Measurements from ENCODE around the gene PTRH1. TPM values are rescaled to one million over a fixed set of nuclear protein-coding genes. Genes with fewer than 3 reads are reported as not detected.

The PTRH1 gene
- total and polyA plus RNA-seq, 2 of the 4 experiments (the other 2 are of a cell fraction), result 5.4 to 14.8 TPM

DNA sequence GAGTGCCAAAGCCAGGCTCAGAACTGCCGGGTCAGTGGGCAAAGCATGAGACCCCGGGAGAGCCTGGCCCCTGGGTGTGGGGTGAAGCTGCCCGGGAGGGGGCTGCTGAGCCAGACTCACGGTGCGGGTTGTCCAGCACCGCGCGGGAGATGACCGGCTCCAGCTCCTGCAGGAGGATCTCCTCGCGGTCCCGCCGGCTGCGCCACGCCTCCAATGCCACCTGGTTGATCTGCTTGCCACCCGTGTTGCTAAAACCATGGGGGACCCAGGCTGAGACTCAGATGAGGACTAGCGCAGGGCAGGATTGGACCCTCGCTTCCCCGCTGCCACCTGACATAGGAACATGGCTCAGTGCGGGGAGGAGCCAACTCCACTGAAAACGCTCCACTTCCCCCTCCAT lies 17.0 kb upstream of the PTRH1 start:
- H2BK15ac ChIP-seq (ENCODE audit: low read depth, low read length), result no peak overlapping the region
- H4K8ac ChIP-seq (ENCODE audit: low read depth in 2 of 2, low read length in 2 of 2), result no peak overlapping the region
- no peak overlapping the region for H3K9ac ChIP-seq (ENCODE audit: low read depth, low read length)
- peaks cover 6% of the 10 kb centered on the region for H3K4me1 ChIP-seq (ENCODE audit: control insufficient read depth, insufficient read depth, low read length)
- H2AK9ac ChIP-seq (replicated peaks; ENCODE audit: low read depth, low read length, poor library complexity), result no peak overlapping the region
- no peak overlapping the region for H3K23ac ChIP-seq (ENCODE audit: low read depth, low read length)
- 0 out of 2 replicates have a peak, but pooled peaks cover 3% of the 10 kb centered on the region for H3K27me3 ChIP-seq (ENCODE audit: control insufficient read depth, insufficient read depth, low read length)
- no peak overlapping the region for H3K4ac ChIP-seq (ENCODE audit: low read depth, low read length)
- no peak overlapping the region for H2BK5ac ChIP-seq (ENCODE audit: low read depth, low read length, poor library complexity, severe bottlenecking)
- TF ChIP-seq FOS (IDR thresholded peaks at IDR 0.05; ENCODE audit: low read depth, low read length) (no peak), MAZ (IDR thresholded peaks at IDR 0.05; ENCODE audit: borderline replicate concordance, low read depth, low read length) (no peak), NFE2L2 (IDR thresholded peaks at IDR 0.05; ENCODE audit: low read depth, low read length) (no peak), CHD1 (IDR thresholded peaks at IDR 0.05; ENCODE audit: low read depth, low read length) (no peak), RCOR1 (IDR thresholded peaks at IDR 0.05; ENCODE audit: insufficient replicate concordance, low read length) (no peak), CEBPB (IDR thresholded peaks at IDR 0.05; ENCODE audit: low read depth, low read length) (no peak), POLR2A (IDR thresholded peaks at IDR 0.05; ENCODE audit: low read depth, low read length) (no peak), MAFK (IDR thresholded peaks at IDR 0.05; ENCODE audit: low read depth, low read length) (no peak), MXI1 (IDR thresholded peaks at IDR 0.05; ENCODE audit: borderline replicate concordance, low read depth, low read length) (no peak), CTCF (conservative IDR thresholded peaks at IDR 0.05; ENCODE audit: low read depth, low read length) (no peak), USF2 (IDR thresholded peaks at IDR 0.05; ENCODE audit: low read depth, low read length) (no peak), BHLHE40 (IDR thresholded peaks at IDR 0.05; ENCODE audit: low read depth, low read length) (no peak), RAD21 (IDR thresholded peaks at IDR 0.05; ENCODE audit: low read length) (no peak), SMC3 (IDR thresholded peaks at IDR 0.05; ENCODE audit: low read depth, low read length) (no peak), RFX5 (IDR thresholded peaks at IDR 0.05; ENCODE audit: low read depth, low read length) (no peak)
- TF ChIP-seq, protein P1, sequence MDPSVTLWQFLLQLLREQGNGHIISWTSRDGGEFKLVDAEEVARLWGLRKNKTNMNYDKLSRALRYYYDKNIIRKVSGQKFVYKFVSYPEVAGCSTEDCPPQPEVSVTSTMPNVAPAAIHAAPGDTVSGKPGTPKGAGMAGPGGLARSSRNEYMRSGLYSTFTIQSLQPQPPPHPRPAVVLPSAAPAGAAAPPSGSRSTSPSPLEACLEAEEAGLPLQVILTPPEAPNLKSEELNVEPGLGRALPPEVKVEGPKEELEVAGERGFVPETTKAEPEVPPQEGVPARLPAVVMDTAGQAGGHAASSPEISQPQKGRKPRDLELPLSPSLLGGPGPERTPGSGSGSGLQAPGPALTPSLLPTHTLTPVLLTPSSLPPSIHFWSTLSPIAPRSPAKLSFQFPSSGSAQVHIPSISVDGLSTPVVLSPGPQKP (IDR thresholded peaks at IDR 0.05; ENCODE audit: borderline replicate concordance, low read depth, low read length), result no peak
- no peak overlapping the region for H3K4me3 ChIP-seq (ENCODE audit: insufficient read depth, low read depth, low read length)
- H3K9me3 ChIP-seq (ENCODE audit: control insufficient read depth, insufficient read depth, low read length), result no peaks in the 10 kb centered on the region
- dilution Hi-C loops (cut with HindIII; ENCODE audit: low sequenced_read_pairs, unreplicated experiment) (no loop called here), intact Hi-C loops (cut with micrococcal nuclease) (loop anchor here (5.0 kb wide), 1 partner anchor 225 kb away; no protein-coding TSS in a partner anchor), in situ Hi-C loops (cut with MboI; ENCODE audit: low sequenced_read_pairs) (no loop called here)
- no peaks in the 10 kb centered on the region for H4K20me1 ChIP-seq (ENCODE audit: insufficient read depth, low read length)
- H3K27ac ChIP-seq (ENCODE audit: insufficient read depth, low read length), result no peak overlapping the region
- CTCF ChIA-PET, result no interaction called here
- H3K18ac ChIP-seq (ENCODE audit: low read depth, low read length), result no peak overlapping the region
- H3K14ac ChIP-seq (replicated peaks; ENCODE audit: low read depth, low read length), result no peak overlapping the region
- no peak for ATAC-seq (ENCODE audit: low read depth)
- no peak overlapping the region for H2BK20ac ChIP-seq (ENCODE audit: low read depth, low read length)
- no peak overlapping the region for H2AK5ac ChIP-seq (ENCODE audit: low read depth, low read length)
- no peak overlapping the region for H2AFZ ChIP-seq (replicated peaks; ENCODE audit: low read length, poor library complexity)
- H3K9me1 ChIP-seq (ENCODE audit: insufficient read depth, low read length), result no peaks in the 10 kb centered on the region
- no peak overlapping the region for H3K56ac ChIP-seq (ENCODE audit: extremely low read depth, insufficient read depth, low read length)
- WGBS, 2 experiments (ENCODE audit: extremely low coverage in 2 of 2, insufficient read length in 1 of 2), result 96% methylated on average over 17 of the region's 21 CpGs; no CpG with 5 or more reads in 1 of the 2 experiments
- no peak overlapping the region for H2BK120ac ChIP-seq (ENCODE audit: low read depth, low read length)
- no peak overlapping the region for H3K4me2 ChIP-seq (ENCODE audit: low read depth, low read length)
- no TSS peak for BruUV-seq (replicated peaks)
- peaks cover 5% of the 10 kb centered on the region; the same call in 1 of the 2 replicates for H3K36me3 ChIP-seq (ENCODE audit: control insufficient read depth, insufficient read depth, low read length)
- no peak for DNase-seq
- peaks cover 4 to 12% of the 10 kb centered on the region in 2 experiments; a peak in 2 of 4 replicates for H3K79me1 ChIP-seq (ENCODE audit: low read depth in 1 of 2, low read length in 2 of 2)
- no peak overlapping the region for H4K91ac ChIP-seq (ENCODE audit: insufficient read depth, low read depth, low read length)
- POLR2A ChIA-PET (ENCODE audit: unreplicated experiment), result no interaction called here
- no peak overlapping the region for H4K5ac ChIP-seq (ENCODE audit: low read depth, low read length)

All from IMR-90 (cell line).